T-helper 17 cell (primary cell): ENCODE measurements around the gene DDX5. TPM values are rescaled to one million over a fixed set of nuclear protein-coding genes. Genes with fewer than 3 reads are reported as not detected.

Experiments used
- ATAC-seq: fragments of 150-1000 bp; cut with Tn5 transposase; 2 replicates; pipeline ENCODE4 v1.10.0; 2021; ENCODE audit warnings: mild to moderate bottlenecking, moderate library complexity
- DNase-seq, 3 donors: peaks; one replicate each; pipeline versions ENCODE4 v3.0.0 to v3.0.0-alpha.2; 2020 to 2021
- H3K9me3 ChIP-seq: one replicate; pipeline ENCODE4 v1.7.0; 2013; ENCODE audit warnings: low read length, mild to moderate bottlenecking; ENCODE audit not compliant: control insufficient read depth, poor library complexity, severe bottlenecking
- H3K27ac Mint-ChIP-seq: one replicate; pipeline ENCODE4 v1.8.0; 2022; ENCODE audit warnings: mild to moderate bottlenecking, moderate library complexity, mixed read lengths
- H3K27me3 Mint-ChIP-seq: one replicate; pipeline ENCODE4 v1.8.0; 2022; ENCODE audit warnings: mixed read lengths
- H3K36me3 Mint-ChIP-seq: one replicate; pipeline ENCODE4 v1.8.0; 2022; ENCODE audit warnings: low read depth, mixed read lengths
- H3K4me1 Mint-ChIP-seq: one replicate; pipeline ENCODE4 v1.8.0; 2022; ENCODE audit warnings: mild to moderate bottlenecking, mixed read lengths
- H3K4me3 Mint-ChIP-seq: one replicate; pipeline ENCODE4 v1.8.0; 2022; ENCODE audit warnings: mild to moderate bottlenecking, moderate library complexity, mixed read lengths
- total RNA-seq, 4 donors: library from RNA in 2 of 4; stranded (reverse) in 2 of 4; gene quantifications; one replicate each; pipeline ENCODE4 v1.2.3 and lab custom pipeline; 2022 to 2026

DDX5 gene
- total RNA-seq (1,000 to 10,000 TPM; 2,533 to 2,679 TPM), total RNA-seq (lab: John Stamatoyannopoulos, UW) (2,482 to 4,109 reads per million in 2 donors)

GRCh38 chr17:64506201-64506575 is at the start of gene DDX5:
Gene DDX5, minus strand, starts transcription at chr17:64506289. Its CDS starts 170 bp downstream, at chr17:64506119.
- DNase-seq (peak; percentile 92 to 96 (median 95)), ATAC-seq (peak; percentile 75)
- Mint-ChIP-seq H3K4me1 (peaks cover 60% of the 10 kb centered on the region), H3K4me3 (peak within 1 kb of the TSS; percentile 99), H3K36me3 (peaks cover 17% of the 10 kb centered on the region), H3K27me3 (no peaks in the 10 kb centered on the region), H3K27ac (peak within 1 kb of the TSS; percentile 100)
- H3K9me3 ChIP-seq = no peaks in the 10 kb centered on the region

DNA sequence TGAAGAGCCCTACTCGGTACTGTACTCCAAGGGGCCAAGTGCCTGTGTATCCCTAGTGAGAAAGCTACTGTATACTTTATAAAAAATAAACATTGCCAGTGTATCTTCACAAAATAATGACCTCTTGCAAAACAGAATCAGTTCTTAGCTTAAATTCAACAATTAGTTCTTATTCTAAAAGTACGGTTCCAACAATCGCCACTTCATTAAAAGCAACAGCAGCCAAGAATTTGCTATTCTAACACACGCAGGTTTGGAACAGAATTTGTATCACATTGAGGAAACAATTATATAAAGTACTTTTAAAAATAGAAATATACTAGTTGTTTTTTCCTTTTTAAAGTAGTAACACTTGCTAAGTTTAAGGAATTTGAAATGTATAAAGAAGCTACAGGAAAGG is 49.2 kb upstream of the DDX5 start:
- no peaks in the 10 kb centered on the region for H3K9me3 ChIP-seq
- H3K27ac Mint-ChIP-seq = no peak overlapping the region
- H3K27me3 Mint-ChIP-seq = no peaks in the 10 kb centered on the region
- no peak overlapping the region for H3K4me3 Mint-ChIP-seq
- H3K4me1 Mint-ChIP-seq = peaks cover 5% of the 10 kb centered on the region
- ATAC-seq (no peak), DNase-seq (no peak)
- peaks cover 2% of the 10 kb centered on the region for H3K36me3 Mint-ChIP-seq

GRCh38 chr17:64554028-64554637 is 48.0 kb upstream of the DDX5 start:
- H3K4me3 Mint-ChIP-seq = no peak overlapping the region
- H3K9me3 ChIP-seq = no peaks in the 10 kb centered on the region
- H3K4me1 Mint-ChIP-seq = peaks cover 5% of the 10 kb centered on the region
- ATAC-seq (no peak), DNase-seq (no peak)
- peaks cover 2% of the 10 kb centered on the region for H3K36me3 Mint-ChIP-seq
- H3K27ac Mint-ChIP-seq = no peak overlapping the region
- H3K27me3 Mint-ChIP-seq = no peaks in the 10 kb centered on the region

DNA sequence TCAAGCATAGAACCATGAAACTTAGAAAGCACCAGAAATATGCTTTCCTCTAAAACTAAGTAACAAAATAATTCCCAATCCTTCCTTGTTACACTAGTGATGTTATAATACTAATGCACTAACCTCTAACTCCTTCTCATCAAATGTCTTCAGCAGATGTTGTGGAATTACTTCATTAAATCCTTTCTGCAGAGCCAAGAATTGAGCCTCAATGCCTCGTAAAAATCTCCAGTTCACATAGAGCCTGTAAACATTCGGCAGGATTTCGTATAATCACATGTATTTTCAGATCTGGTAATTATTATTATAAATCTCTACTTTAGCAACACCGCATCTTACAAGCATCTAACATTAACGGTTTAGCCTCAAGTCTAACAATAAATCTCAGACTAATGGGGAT is 45.4 kb upstream of the DDX5 start:
- peaks cover 4% of the 10 kb centered on the region for H3K36me3 Mint-ChIP-seq
- H3K27me3 Mint-ChIP-seq = no peaks in the 10 kb centered on the region
- H3K4me1 Mint-ChIP-seq = peaks cover 3% of the 10 kb centered on the region
- peak overlapping the region; percentile 11 for H3K27ac Mint-ChIP-seq
- ATAC-seq = no peak
- no peak for DNase-seq
- H3K9me3 ChIP-seq = no peaks in the 10 kb centered on the region
- H3K4me3 Mint-ChIP-seq = no peak overlapping the region

DNA sequence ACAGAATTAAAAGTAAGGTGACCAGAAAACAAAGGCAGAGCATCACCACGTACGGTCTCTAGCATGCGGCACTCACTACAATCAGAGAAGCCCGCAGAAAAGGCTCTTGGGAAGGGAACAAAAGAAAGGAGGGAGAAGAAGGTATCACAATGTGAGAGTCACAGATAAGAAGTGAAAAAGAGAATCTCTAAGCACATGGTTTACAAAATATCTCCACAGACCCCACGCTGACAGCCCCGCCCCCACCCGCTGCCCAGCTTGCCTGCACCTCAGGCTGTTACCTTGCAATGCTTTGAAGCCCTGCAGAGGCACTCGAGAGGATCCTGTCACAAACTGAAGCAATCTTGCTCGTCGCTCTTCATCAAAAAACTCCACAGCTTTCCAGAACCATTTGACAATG is 41.2 kb upstream of the DDX5 start:
- ATAC-seq = no peak
- Mint-ChIP-seq H3K36me3 (peaks cover 4% of the 10 kb centered on the region), H3K27ac (peak overlapping the region; percentile 45)

GRCh38 chr17:64546716-64547115 is 40.6 kb upstream of the DDX5 start:
- ATAC-seq (no peak), DNase-seq (no peak)
- Mint-ChIP-seq H3K27me3 (no peaks in the 10 kb centered on the region), H3K4me3 (no peak overlapping the region), H3K27ac (peak overlapping the region; percentile 45), H3K4me1 (peaks cover under 1% of the 10 kb centered on the region), H3K36me3 (peaks cover 4% of the 10 kb centered on the region)
- H3K9me3 ChIP-seq = no peaks in the 10 kb centered on the region

More for the DNA sequence above, 41.2 kb upstream of the DDX5 start:
- Mint-ChIP-seq H3K27me3 (no peaks in the 10 kb centered on the region), H3K4me3 (no peak overlapping the region), H3K4me1 (peaks cover 3% of the 10 kb centered on the region)
- no peak for DNase-seq
- H3K9me3 ChIP-seq = no peaks in the 10 kb centered on the region

- DNase-seq (no peak), ATAC-seq (no peak)
- Mint-ChIP-seq H3K4me1 (peaks cover 2% of the 10 kb centered on the region), H3K4me3 (no peak overlapping the region), H3K27ac (no peak overlapping the region), H3K27me3 (no peaks in the 10 kb centered on the region), H3K36me3 (peaks cover 4% of the 10 kb centered on the region)
- no peaks in the 10 kb centered on the region for H3K9me3 ChIP-seq
These were observed 38.7 kb upstream of the DDX5 start for GRCh38 chr17:64544742-64545141.

- peaks cover 15% of the 10 kb centered on the region for H3K36me3 Mint-ChIP-seq
- ATAC-seq = no peak
- no peak overlapping the region for H3K27ac Mint-ChIP-seq
These were observed 34.2 kb upstream of the DDX5 start for GRCh38 chr17:64540118-64540776.

DNA sequence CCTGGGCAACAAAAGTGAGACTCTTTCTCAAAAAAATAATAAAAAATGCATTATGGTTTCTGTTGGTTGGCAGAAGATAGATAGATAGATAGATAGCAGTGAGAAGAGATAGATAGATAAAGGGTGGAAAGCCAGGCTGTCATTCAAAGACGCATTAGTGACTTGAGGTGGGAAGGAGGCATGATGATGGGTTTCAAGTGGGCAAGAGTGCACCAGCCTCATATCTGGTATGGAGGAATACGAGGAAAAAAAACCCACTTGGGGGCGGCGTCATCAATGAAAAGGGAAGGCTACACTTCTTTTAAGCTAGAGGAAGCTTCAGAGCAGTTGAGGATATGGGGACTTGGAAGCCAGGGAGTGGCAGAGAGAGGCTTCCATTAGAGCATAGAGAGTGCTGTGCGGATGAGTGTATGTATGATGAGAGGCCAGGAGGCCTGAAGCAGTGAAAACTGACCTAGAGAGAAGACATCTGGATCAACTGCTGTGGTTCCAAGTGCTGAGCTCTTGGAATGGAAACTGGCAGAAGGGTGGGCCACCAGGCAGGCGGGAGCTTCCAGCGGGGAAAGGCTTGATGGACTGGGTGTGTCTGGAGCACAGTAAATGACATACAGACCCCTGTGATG is 32.5 kb upstream of the DDX5 start:
- peaks cover 15% of the 10 kb centered on the region for H3K36me3 Mint-ChIP-seq
- no peak overlapping the region for H3K4me3 Mint-ChIP-seq
- no peak for DNase-seq
- H3K9me3 ChIP-seq = no peaks in the 10 kb centered on the region
- no peak for ATAC-seq
- H3K27me3 Mint-ChIP-seq = no peaks in the 10 kb centered on the region
- H3K27ac Mint-ChIP-seq = peak overlapping the region; percentile 94
- H3K4me1 Mint-ChIP-seq = peaks cover 16% of the 10 kb centered on the region

More at GRCh38 chr17:64540118-64540776, 34.2 kb upstream of the DDX5 start:
- H3K9me3 ChIP-seq = no peaks in the 10 kb centered on the region
- Mint-ChIP-seq H3K4me3 (peak overlapping the region; percentile 61), H3K4me1 (peaks cover 14% of the 10 kb centered on the region), H3K27me3 (no peaks in the 10 kb centered on the region)
- DNase-seq = no peak

- peaks cover 13% of the 10 kb centered on the region for H3K36me3 Mint-ChIP-seq
- no peak for ATAC-seq
These were observed 31.4 kb upstream of the DDX5 start for GRCh38 chr17:64537488-64537887.

DNA sequence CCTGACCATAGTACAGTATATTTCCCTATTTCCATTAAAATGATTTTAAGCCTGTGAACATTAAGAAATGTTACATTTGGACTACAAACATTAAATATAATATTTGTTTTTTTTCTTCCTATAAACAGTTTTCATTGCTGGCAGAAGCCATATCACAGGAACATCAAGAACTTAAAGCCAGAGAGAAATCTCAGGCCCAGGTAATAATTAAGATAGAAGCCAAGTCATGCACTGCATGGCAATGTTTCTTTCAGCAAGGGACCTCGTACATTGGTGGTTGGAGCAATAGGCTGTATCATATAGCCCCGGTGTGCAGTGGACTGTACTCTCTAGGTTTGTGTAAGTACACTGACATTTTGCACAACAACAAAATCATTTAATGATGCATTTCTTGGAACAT is 30.8 kb upstream of the DDX5 start:
- Mint-ChIP-seq H3K27ac (peak overlapping the region; percentile 51), H3K4me1 (peaks cover 16% of the 10 kb centered on the region), H3K4me3 (no peak overlapping the region), H3K36me3 (peaks cover 13% of the 10 kb centered on the region), H3K27me3 (no peaks in the 10 kb centered on the region)
- DNase-seq (no peak), ATAC-seq (no peak)
- H3K9me3 ChIP-seq = no peaks in the 10 kb centered on the region

More at GRCh38 chr17:64537488-64537887, 31.4 kb upstream of the DDX5 start:
- no peaks in the 10 kb centered on the region for H3K27me3 Mint-ChIP-seq
- H3K4me3 Mint-ChIP-seq = no peak overlapping the region
- H3K27ac Mint-ChIP-seq = peak overlapping the region; percentile 51
- no peaks in the 10 kb centered on the region for H3K9me3 ChIP-seq
- H3K4me1 Mint-ChIP-seq = peaks cover 16% of the 10 kb centered on the region
- no peak for DNase-seq

DNA sequence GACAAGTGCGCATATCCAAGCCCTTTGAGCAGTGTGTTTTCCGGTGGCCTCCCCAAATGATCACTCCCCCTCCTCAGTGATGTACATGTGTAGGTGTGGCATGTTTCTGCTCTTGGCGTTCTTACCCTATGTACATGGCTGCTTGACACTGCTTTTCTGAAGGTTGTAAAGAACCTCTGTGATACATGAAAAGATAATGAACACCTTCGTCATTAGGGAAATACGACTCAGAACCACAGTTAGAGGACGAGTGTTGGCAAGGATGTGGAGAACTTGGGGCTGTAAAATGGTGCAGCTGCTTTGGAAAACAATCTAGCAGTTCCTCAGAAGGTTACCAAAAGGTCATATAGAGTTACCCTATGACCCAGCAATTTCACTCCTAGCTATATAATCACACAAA is 29.3 kb upstream of the DDX5 start:
- H3K36me3 Mint-ChIP-seq = peaks cover 16% of the 10 kb centered on the region
- no peaks in the 10 kb centered on the region for H3K9me3 ChIP-seq
- H3K4me3 Mint-ChIP-seq = no peak overlapping the region
- DNase-seq = no peak
- no peak for ATAC-seq
- no peak overlapping the region for H3K27ac Mint-ChIP-seq
- peaks cover 14% of the 10 kb centered on the region for H3K4me1 Mint-ChIP-seq
- H3K27me3 Mint-ChIP-seq = no peaks in the 10 kb centered on the region

GRCh38 chr17:64534187-64534586 is 28.1 kb upstream of the DDX5 start:
- H3K27ac Mint-ChIP-seq = no peak overlapping the region
- H3K9me3 ChIP-seq = no peaks in the 10 kb centered on the region
- peaks cover 12% of the 10 kb centered on the region for H3K4me1 Mint-ChIP-seq
- peaks cover 21% of the 10 kb centered on the region for H3K36me3 Mint-ChIP-seq
- H3K4me3 Mint-ChIP-seq = no peak overlapping the region
- H3K27me3 Mint-ChIP-seq = no peaks in the 10 kb centered on the region
- DNase-seq = no peak
- peak; percentile 39 for ATAC-seq
